Measurements from ENCODE around the gene SMG7. TPM values are rescaled to one million over a fixed set of nuclear protein-coding genes. Genes with fewer than 3 reads are reported as not detected.
"Not testable (repeated sequence)": the region's sequence is repeated elsewhere in the genome, so short reads cannot be mapped to it uniquely, and the experiment has no call there.

SMG7 gene
- total and polyA plus RNA-seq, 10 of the 15 experiments (the other 5 are each of a cell fraction or from before 2014, with no cell fraction given): 9.5 to 65.4 (median 42.7) TPM

GRCh38 chr1:183424691-183425090, 47.6 kb upstream of the SMG7 start (continued):
- TF ChIP-seq ELK1 (IDR thresholded peaks at IDR 0.05; ENCODE audit: low read depth, low read length): no peak
- TF ChIP-seq ZNF592 (IDR thresholded peaks at IDR 0.05): no peak
- no peak for TF ChIP-seq ZBTB40 (IDR thresholded peaks at IDR 0.05; ENCODE audit: borderline replicate concordance)
- no peak for TF ChIP-seq ATF7 (IDR thresholded peaks at IDR 0.05; ENCODE audit: low read depth)
- no peak for TF ChIP-seq BCL11A (IDR thresholded peaks at IDR 0.05; ENCODE audit: low read depth, low read length)
- no peak for TF ChIP-seq KAT2A (conservative IDR thresholded peaks at IDR 0.05; ENCODE audit: control insufficient read depth, low read depth, low read length)
- TF ChIP-seq MAX (IDR thresholded peaks at IDR 0.05; ENCODE audit: low read depth, low read length): no peak
- TF ChIP-seq JUNB (IDR thresholded peaks at IDR 0.05): no peak
- TF ChIP-seq ZNF687 (IDR thresholded peaks at IDR 0.05): no peak

- H3K4me3 ChIP-seq; intact Hi-C loops (cut with micrococcal nuclease; ENCODE audit: unreplicated experiment); H2AFZ ChIP-seq (ENCODE audit: control insufficient read depth, low read depth, low read length); H3K4me1 ChIP-seq (ENCODE audit: control insufficient read depth, insufficient read depth, low read length); DNase-seq (ENCODE audit: low read depth, low spot score); FAIRE-seq; H3K9me3 ChIP-seq (replicated peaks; ENCODE audit: control insufficient read depth, insufficient read depth, low read length); SMC1A ChIA-PET (ENCODE audit: uncharacterized antibody, unreplicated experiment); in situ Hi-C loops (cut with MboI); POLR2A ChIA-PET; CTCF ChIA-PET; H3K4me2 ChIP-seq (ENCODE audit: control insufficient read depth, insufficient read depth); H3K79me2 ChIP-seq (ENCODE audit: control insufficient read depth, insufficient read depth, low read length); ATAC-seq; H3K36me3 ChIP-seq (ENCODE audit: control insufficient read depth in 2 of 2, insufficient read depth in 2 of 2, low read length in 1 of 2); RAD21 ChIA-PET (ENCODE audit: unreplicated experiment); BruUV-seq (replicated peaks); H3K9ac ChIP-seq (ENCODE audit: control insufficient read depth, insufficient read depth, low read length); H4K20me1 ChIP-seq (ENCODE audit: control insufficient read depth, insufficient read depth); H3K27ac ChIP-seq (ENCODE audit: control insufficient read depth, insufficient read depth); H3K27me3 ChIP-seq (replicated peaks in 1 of 2; ENCODE audit: control insufficient read depth in 2 of 2, insufficient read depth in 2 of 2, low read length in 1 of 2): not testable (repeated sequence)
- WGBS (ENCODE audit: insufficient coverage, insufficient replicate concordance, low lambda C conversion rate, missing lambda C conversion rate): 46% methylated on average over 2 of the region's 3 CpGs
Measured at GRCh38 chr1:183427591-183427990, 44.7 kb upstream of the SMG7 start.

All from GM12878 (cell line).